T-helper 2 cell treated with Interferon-gamma antibody and Interleukin-4, amounts not matched to agents 5 μg/mL and 100 μg/mL, for 36 hours (primary cell): ENCODE measurements around the gene KAT6B.
"Not testable (repeated sequence)": the region's sequence is repeated elsewhere in the genome, so short reads cannot be mapped to it uniquely, and the experiment has no call there.

ENCODE experiments used
- DNase-seq: peaks from one replicate; pipeline ENCODE4 v3.0.0; 2021; ENCODE audit warnings: low spot score
- H3K27ac Mint-ChIP-seq: one replicate; pipeline ENCODE4 v1.8.0; 2021; ENCODE audit warnings: mild to moderate bottlenecking, mixed read lengths
- H3K27me3 Mint-ChIP-seq: one replicate; pipeline ENCODE4 v1.8.0; 2021; ENCODE audit warnings: low read depth, mixed read lengths
- H3K36me3 Mint-ChIP-seq: one replicate; pipeline ENCODE4 v1.8.0; 2021; ENCODE audit warnings: low read depth, mixed read lengths
- H3K4me1 Mint-ChIP-seq: one replicate; pipeline ENCODE4 v1.8.0; 2021; ENCODE audit warnings: low read depth, mixed read lengths
- H3K4me3 Mint-ChIP-seq: one replicate; pipeline ENCODE4 v1.8.0; 2022; ENCODE audit warnings: mild to moderate bottlenecking, moderate library complexity, mixed read lengths
- H3K9me3 Mint-ChIP-seq: one replicate; pipeline ENCODE4 v1.8.0; 2021; ENCODE audit warnings: mixed read lengths

KAT6B gene

DNA sequence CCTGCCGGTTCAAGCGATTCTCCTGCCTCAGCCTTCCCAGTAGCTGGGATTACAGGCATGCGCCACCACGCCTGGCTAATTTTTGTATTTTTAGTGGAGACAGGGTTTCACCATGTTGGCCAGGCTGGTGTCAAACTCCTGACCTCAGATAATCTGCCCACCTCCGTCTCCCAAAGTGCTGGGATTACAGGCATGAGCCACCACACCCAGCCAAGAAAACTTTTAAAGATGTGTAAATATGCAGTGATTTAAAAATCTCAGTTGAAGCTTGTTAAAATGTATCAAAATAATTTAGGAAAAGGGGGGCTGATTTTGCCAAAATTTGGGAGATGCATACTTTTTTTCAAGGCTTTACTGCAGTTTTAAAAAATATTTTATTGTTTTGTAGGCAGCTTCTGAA, 50.7 kb downstream of the KAT6B start:
- not testable (repeated sequence) for H3K9me3 Mint-ChIP-seq, H3K4me3 Mint-ChIP-seq, H3K27me3 Mint-ChIP-seq, DNase-seq, H3K36me3 Mint-ChIP-seq, H3K27ac Mint-ChIP-seq
- H3K4me1 Mint-ChIP-seq = peaks cover 13% of the 10 kb centered on the region

DNA sequence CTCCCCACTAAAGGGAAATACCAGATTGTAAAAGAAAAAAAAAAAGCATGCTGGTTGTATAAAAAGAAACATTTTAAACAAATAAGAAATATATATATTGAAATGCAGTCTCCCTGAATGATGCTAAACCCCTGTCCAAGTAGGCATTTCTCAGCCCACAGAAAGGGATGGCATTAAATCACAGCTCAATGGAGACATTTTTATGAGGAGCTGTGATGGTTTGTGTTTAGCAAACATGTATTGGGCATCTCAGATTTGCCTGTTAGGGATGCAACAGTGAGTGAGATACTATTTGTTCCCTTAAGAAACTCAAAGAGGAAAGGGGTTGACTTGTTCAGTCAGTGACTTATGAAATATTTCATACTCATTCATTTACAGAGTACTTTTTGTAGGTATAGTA, 51.5 kb downstream of the KAT6B start:
- H3K36me3 Mint-ChIP-seq = peaks cover 2% of the 10 kb centered on the region
- peaks cover 7% of the 10 kb centered on the region for H3K4me1 Mint-ChIP-seq
- no peak overlapping the region for H3K27ac Mint-ChIP-seq
- no peaks in the 10 kb centered on the region for H3K27me3 Mint-ChIP-seq
- H3K4me3 Mint-ChIP-seq = no peak overlapping the region
- H3K9me3 Mint-ChIP-seq = no peaks in the 10 kb centered on the region
- DNase-seq = no peak

DNA sequence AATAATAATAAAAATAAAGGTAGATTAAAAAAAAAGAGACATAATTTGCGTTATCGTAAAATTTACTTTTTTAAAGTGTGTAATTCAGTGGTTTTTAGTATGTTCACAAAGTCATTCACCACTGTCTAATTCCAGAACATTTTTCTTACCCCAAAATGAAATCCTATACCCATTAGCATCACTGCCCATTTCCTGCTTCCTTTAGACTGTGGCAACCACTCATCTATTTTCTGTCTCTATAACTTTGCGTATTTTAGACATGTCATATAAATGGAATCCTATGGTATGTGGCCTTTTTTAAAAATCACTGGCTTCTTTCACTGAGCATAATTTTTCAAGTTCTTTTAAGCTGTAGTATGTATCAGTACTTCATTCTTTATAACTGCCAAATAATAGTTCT, 53.6 kb downstream of the KAT6B start:
- Mint-ChIP-seq H3K36me3 (peaks cover 2% of the 10 kb centered on the region), H3K4me3 (no peak overlapping the region), H3K9me3 (no peaks in the 10 kb centered on the region), H3K4me1 (peaks cover 4% of the 10 kb centered on the region), H3K27me3 (no peaks in the 10 kb centered on the region), H3K27ac (no peak overlapping the region)
- DNase-seq = no peak

DNA sequence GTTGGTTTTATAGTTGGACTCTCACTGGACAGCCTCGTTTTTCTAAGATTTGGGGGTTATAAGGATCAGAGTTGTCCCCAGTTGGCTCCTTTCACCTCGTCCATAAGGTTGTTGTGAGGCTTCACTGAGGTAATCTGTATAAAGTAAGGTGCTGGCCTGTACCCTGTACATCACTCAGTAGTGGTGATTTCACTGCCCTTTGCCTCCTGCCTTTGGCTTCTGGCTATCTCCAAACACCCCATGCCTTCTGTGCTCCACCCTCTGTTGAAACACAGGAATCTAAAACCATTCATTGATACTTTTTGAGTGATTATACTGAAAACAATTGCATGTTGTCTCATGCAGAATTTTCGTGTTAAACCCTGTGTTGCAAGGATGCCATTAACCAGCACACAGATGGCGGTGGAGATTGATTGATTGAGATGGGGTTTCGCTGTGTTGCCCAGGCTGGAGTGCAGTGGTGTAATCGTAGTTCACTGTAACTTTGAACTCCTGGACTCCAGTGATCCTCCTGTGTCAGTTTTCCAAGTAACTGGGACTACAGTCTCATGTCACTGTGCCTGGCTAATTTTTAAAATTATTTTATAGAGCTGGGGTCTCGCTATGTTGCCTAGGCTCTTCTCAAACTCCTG, 55.0 kb downstream of the KAT6B start:
- peaks cover 2% of the 10 kb centered on the region for H3K36me3 Mint-ChIP-seq
- DNase-seq = no peak
- no peaks in the 10 kb centered on the region for H3K27me3 Mint-ChIP-seq
- peaks cover 4% of the 10 kb centered on the region for H3K4me1 Mint-ChIP-seq
- no peak overlapping the region for H3K27ac Mint-ChIP-seq
- no peaks in the 10 kb centered on the region for H3K9me3 Mint-ChIP-seq
- no peak overlapping the region for H3K4me3 Mint-ChIP-seq

DNA sequence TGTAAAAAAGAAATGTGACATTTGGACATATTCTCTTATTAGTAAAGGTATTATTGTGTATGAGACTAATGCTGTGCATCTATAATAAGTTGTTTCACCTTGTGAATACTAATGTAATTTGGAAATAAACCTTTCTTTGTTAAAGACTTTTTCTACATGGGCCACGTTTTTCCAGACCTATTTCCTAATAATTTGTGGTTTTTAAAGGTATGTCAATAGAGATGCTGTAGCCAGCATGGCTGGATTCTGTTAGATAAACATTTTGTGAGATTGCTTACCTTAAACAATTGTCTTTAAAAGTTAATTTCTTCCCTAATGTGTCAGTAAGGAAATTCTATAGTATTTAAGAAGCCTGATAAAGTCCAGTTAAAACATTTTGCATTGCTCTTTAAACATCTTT, 56.0 kb downstream of the KAT6B start:
- peaks cover 3% of the 10 kb centered on the region for H3K36me3 Mint-ChIP-seq
- no peak overlapping the region for H3K4me3 Mint-ChIP-seq
- no peaks in the 10 kb centered on the region for H3K9me3 Mint-ChIP-seq
- no peaks in the 10 kb centered on the region for H3K27me3 Mint-ChIP-seq
- peaks cover 4% of the 10 kb centered on the region for H3K4me1 Mint-ChIP-seq
- H3K27ac Mint-ChIP-seq = no peak overlapping the region
- no peak for DNase-seq

DNA sequence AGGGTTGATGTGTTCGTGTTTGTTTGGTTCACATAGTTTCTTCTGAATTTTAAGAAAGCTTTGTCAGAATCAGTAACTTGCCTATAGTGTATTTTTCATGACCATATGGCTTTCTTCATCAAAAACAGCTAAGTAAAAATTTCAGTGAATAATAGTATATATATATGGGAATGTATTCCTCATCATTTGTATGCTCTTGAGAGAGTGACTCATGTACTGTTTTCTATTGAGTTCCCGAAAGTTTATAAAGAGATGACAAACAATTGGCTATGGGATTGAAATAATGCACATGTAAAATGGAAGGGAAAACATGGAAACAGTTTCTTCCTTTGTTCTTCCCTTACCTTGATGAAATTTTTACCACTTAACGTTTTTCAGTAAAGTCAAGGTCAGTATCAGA, 56.4 kb downstream of the KAT6B start:
- peaks cover 3% of the 10 kb centered on the region for H3K36me3 Mint-ChIP-seq
- no peak for DNase-seq
- H3K9me3 Mint-ChIP-seq = no peaks in the 10 kb centered on the region
- H3K4me1 Mint-ChIP-seq = peaks cover 4% of the 10 kb centered on the region
- no peak overlapping the region for H3K4me3 Mint-ChIP-seq
- H3K27ac Mint-ChIP-seq = no peak overlapping the region
- H3K27me3 Mint-ChIP-seq = no peaks in the 10 kb centered on the region

DNA sequence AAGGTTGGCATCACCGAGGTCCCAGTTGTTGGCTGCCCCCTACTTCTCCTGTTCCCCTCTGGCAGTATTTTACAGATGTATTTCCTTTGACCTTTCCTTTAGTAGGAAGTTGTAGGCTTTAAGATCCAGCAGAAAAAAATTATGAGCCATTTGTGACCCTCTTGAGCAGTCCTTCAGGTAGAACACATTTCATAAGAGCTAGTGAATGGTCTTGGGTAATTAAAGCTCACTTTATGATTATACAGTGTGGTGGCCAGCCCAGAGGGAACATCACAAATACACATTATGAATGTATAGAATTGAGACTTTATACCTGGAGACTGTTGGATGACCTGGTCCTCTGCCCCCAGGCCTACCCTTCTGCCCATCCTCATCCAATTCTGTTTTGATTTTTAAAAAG, 57.0 kb downstream of the KAT6B start:
- no peaks in the 10 kb centered on the region for H3K9me3 Mint-ChIP-seq
- peaks cover 3% of the 10 kb centered on the region for H3K36me3 Mint-ChIP-seq
- peaks cover 4% of the 10 kb centered on the region for H3K4me1 Mint-ChIP-seq
- H3K27ac Mint-ChIP-seq = no peak overlapping the region
- no peaks in the 10 kb centered on the region for H3K27me3 Mint-ChIP-seq
- H3K4me3 Mint-ChIP-seq = no peak overlapping the region
- DNase-seq = no peak

DNA sequence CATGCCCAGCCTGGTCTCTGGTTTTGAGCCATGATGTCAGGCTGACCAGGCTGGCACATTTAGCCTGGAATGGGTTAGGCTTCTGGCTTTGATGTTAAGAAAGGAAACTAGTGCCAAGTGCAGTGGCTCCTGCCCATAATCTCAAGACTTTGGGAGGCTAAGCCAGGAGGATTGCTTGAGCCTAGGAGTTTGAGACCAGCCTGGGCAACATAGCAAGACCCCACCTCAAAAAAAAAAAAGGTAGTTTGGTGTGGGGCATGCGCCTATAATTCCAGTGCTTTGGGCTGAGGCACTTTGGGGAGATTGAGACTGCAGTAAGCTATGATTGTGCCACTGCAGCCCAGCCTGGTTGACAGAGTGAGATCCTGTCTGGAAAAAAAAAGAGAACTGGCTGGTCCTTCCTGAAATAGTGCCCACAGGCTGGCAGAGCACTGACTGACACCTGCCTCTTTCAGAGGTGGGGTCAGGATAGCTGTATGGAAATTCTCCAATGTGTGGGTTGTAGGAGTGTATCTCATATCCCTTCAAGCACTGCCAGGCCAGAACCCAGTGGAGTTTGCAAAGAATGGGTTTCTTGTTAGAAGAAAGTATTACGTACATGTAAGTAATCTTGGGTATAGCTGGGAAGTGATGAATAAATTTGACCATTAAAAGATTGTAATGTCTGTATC, 61.3 kb downstream of the KAT6B start:
- no peak for DNase-seq
- Mint-ChIP-seq H3K9me3 (no peaks in the 10 kb centered on the region), H3K36me3 (peaks cover 2% of the 10 kb centered on the region), H3K4me1 (peaks cover 8% of the 10 kb centered on the region), H3K27me3 (no peaks in the 10 kb centered on the region), H3K4me3 (no peak overlapping the region), H3K27ac (no peak overlapping the region)

DNA sequence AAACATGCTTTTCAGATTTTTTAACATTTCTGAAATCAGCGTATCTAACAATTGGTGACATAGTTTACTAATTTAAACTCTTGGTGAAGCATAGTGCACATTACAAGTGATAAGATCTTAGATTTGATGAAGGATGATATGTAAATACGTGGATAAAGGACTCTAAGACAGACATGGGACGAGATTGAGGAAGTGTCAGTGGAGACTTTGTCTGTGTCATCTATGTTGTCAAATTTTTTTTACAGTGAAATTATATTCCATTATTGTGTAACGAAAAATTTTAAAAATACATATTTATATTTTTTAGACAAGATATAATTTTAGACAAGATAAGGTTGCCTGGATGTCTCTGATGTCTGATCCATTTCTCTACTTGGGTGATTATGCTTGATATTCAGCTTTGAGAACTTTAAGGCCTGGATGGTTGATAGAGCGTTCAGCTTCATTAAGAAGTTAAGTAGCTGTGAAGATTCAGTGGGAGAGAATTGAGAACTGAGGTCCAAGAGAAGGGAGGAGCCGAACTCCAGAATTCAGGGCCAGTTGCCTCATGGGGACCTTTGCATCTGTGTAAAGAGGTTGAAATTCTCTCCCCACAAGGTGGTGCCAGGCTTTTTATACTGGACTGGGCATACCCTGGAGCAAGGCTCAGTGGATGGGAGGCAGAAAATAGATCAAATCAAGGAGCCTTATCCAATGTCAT, 62.7 kb downstream of the KAT6B start:
- H3K36me3 Mint-ChIP-seq = peaks cover 2% of the 10 kb centered on the region
- H3K4me1 Mint-ChIP-seq = peaks cover 10% of the 10 kb centered on the region
- H3K27me3 Mint-ChIP-seq = no peaks in the 10 kb centered on the region
- DNase-seq = no peak
- H3K9me3 Mint-ChIP-seq = no peaks in the 10 kb centered on the region
- no peak overlapping the region for H3K27ac Mint-ChIP-seq
- no peak overlapping the region for H3K4me3 Mint-ChIP-seq

DNA sequence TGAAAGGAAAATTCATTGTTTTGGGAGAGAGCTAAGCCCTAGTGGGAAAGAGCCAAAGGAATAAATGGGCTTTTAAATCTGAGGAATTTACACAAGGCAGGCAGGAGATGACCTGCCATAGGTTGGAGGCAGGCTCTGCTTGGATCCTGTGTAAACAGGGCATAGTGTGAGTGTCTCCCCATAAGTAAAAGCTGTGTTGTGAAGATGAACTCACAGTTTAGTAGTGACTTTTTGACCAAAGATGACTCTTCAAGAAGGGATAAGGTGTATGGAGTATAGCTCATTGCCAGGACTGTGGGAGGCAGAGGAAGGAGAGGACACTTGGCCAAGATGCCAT, 63.2 kb downstream of the KAT6B start:
- H3K27ac Mint-ChIP-seq = no peak overlapping the region
- DNase-seq = no peak
- peaks cover 10% of the 10 kb centered on the region for H3K4me1 Mint-ChIP-seq
- H3K9me3 Mint-ChIP-seq = no peaks in the 10 kb centered on the region
- no peak overlapping the region for H3K4me3 Mint-ChIP-seq
- peaks cover 2% of the 10 kb centered on the region for H3K36me3 Mint-ChIP-seq
- no peaks in the 10 kb centered on the region for H3K27me3 Mint-ChIP-seq

DNA sequence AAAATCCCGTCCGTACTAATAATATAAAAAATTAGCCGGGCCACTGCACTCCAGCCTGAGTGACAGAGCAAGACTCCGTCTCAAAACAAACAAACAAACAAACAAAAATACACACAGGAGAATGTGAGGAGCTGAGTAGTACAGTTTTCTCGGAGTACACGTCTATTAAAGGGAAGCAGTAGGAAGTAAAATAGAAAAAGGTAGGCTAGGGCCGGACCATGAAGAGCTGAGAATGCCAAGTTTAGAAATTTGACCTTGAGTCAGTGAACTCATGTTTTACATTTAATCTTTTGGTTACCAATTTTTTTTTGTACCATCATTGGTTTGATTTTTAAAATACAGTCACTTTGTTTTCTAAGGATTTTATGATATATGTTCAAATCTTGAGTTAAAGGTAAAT, 64.1 kb downstream of the KAT6B start:
- peaks cover 2% of the 10 kb centered on the region for H3K36me3 Mint-ChIP-seq
- no peaks in the 10 kb centered on the region for H3K9me3 Mint-ChIP-seq
- no peak overlapping the region for H3K27ac Mint-ChIP-seq
- H3K4me3 Mint-ChIP-seq = no peak overlapping the region
- peaks cover 10% of the 10 kb centered on the region for H3K4me1 Mint-ChIP-seq
- no peaks in the 10 kb centered on the region for H3K27me3 Mint-ChIP-seq
- no peak for DNase-seq

DNA sequence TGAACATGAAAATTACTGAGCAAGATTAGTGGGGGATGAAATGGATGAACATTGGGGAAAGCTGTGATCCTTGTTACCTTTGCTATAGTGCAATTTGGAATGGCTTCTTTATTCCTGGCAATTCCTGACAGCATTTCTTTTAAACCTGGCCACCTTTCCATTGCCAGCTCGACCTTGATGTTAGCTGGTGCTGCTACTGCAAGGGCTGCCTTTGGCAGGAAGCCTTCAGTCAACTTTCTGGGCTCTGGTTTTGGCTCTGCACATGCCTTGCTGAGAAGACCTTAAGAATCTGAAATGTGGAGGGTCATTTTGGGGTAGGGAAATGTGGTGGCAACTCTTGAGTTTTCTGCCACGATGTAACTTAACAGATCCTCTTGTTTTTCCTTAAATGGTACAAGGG, 64.7 kb downstream of the KAT6B start:
- DNase-seq = no peak
- Mint-ChIP-seq H3K4me3 (no peak overlapping the region), H3K9me3 (no peaks in the 10 kb centered on the region), H3K36me3 (peaks cover 5% of the 10 kb centered on the region), H3K27ac (no peak overlapping the region), H3K4me1 (peaks cover 13% of the 10 kb centered on the region), H3K27me3 (no peaks in the 10 kb centered on the region)

DNA sequence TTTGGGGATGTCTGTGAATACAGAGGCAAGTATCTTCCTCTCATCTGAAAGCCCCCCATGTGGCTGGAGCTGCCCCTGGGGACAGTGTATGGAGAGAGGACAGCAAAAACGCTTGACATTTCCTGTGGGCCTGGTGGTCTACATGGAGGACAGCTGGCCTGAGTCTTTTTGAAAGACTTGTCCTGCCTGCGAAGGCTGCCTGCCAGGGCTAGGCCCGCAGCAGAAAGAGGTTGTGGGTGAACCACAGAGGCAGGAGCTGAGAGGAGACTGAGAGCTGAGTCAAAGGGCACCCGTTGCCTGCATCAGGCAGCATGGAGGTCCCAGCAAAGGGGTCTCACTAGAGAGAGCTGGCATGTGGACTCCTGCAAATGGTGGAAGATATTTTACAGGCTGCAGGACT, 66.4 kb downstream of the KAT6B start:
- H3K36me3 Mint-ChIP-seq = peaks cover 4% of the 10 kb centered on the region
- peaks cover 27% of the 10 kb centered on the region for H3K4me1 Mint-ChIP-seq
- no peak overlapping the region for H3K27ac Mint-ChIP-seq
- H3K9me3 Mint-ChIP-seq = no peaks in the 10 kb centered on the region
- DNase-seq = no peak
- H3K27me3 Mint-ChIP-seq = no peaks in the 10 kb centered on the region
- no peak overlapping the region for H3K4me3 Mint-ChIP-seq

DNA sequence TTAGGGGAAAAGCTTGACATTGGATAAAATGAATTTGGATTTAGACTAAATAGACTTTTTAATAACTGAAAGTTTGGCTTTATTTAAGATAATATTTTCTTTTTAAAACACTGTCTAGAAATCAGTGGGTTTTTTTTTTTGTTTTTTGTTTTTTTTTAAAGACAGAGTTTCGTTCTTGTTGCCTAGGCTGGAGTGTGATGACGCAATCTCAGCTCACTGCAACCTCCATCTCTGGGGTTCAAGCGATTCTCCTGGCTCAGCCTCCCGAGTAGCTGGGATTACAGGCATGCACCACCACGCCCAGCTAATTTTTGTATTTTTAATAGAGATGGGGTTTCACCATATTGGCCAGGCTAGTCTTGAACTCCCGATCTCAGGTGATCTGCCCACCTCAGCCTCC, 66.9 kb downstream of the KAT6B start:
- not testable (repeated sequence) for H3K27ac Mint-ChIP-seq, H3K9me3 Mint-ChIP-seq, H3K36me3 Mint-ChIP-seq, H3K27me3 Mint-ChIP-seq, DNase-seq, H3K4me3 Mint-ChIP-seq
- peaks cover 32% of the 10 kb centered on the region for H3K4me1 Mint-ChIP-seq
